ENCODE results near the gene ADIPOR1.
"Not testable (repeated sequence)": the region's sequence is repeated elsewhere in the genome, so short reads cannot be mapped to it uniquely, and the experiment has no call there.

Gene ADIPOR1

DNA sequence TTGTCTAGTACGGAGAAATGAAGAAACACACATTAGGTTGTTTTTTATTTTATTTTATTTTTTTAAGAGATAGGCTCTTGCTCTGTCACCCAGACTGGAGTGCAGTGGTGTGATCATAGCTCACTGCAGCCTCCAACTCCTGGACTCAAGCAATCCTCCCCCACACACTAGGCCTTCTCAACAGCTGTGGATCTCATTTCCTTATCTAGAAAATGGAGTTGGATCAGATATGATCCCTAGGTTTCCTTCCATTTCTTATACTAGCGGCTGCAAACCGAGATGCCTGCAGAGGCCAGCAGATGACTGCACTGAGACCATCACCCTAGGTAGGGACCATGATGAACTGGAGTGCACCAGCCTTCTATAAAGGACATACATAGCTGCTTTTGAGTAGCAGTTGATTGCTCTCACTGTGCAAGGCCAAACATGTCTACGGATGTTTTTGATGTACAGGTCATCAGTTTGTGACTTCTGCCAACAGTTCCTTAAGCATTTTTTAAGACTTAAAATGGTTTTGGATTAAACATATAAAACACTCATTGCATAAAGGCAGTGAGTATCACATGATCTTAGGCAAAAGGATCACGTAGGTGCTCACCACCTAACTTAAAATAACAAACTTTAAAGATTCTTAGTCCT, 19.7 kb downstream of the ADIPOR1 start:
- FAIRE-seq (no peak), DNase-seq (ENCODE audit: low spot score) (no peak)

DNA sequence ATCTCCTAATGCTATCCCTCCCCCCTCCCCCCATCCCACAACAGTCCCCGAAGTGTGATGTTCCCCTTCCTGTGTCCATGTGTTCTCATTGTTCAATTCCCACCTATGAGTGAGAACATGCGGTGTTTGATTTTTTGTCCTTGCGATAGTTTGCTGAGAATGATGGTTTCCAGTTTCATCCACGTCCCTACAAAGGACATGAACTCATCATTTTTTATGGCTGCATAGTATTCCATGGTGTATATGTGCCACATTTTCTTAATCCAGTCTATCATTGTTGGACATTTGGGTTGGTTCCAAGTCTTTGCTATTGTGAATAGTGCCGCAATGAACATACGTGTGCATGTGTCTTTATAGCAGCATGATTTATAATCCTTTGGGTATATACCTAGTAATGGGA, 21.7 kb downstream of the ADIPOR1 start:
- not testable (repeated sequence) for FAIRE-seq; DNase-seq (ENCODE audit: low spot score)

DNA sequence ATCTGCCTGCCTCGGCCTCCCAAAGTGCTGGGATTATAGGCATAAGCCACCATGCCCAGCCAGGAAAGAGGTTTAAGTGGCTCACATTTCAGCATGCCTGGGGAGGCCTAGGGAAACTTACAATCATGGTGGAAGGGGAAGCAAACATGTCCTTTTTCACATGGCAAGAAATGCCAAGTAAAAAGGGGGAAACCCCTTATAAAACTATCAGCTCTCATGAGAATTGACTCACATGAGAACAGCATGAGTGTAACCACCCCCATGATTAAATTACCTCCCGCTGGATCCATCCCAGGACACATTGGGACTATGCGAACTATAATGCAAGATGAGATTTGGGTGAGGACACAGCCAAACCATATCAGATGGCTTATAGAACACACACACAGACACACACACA, 22.3 kb downstream of the ADIPOR1 start:
- DNase-seq (ENCODE audit: low spot score): no peak
- FAIRE-seq: no peak

DNA sequence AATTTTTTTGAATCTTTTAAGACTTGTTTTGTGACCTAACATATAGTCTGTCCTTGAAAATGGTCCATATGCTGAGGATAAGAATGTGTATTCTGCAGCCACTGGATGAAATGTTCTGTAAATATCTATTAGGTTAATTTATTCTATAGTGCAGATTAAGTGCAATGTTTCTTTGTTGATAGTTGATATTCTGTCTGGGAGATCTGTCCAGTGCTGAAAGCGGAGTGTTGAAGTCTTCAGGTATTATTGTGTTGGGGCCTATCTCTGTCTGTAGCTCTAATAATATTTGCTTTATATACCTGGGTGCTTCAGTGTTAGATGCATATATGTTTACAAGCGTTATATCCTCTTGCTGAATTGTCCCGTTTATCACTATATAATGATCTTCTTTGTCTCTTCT, 23.4 kb downstream of the ADIPOR1 start:
- FAIRE-seq (no peak), DNase-seq (ENCODE audit: low spot score) (no peak)

DNA sequence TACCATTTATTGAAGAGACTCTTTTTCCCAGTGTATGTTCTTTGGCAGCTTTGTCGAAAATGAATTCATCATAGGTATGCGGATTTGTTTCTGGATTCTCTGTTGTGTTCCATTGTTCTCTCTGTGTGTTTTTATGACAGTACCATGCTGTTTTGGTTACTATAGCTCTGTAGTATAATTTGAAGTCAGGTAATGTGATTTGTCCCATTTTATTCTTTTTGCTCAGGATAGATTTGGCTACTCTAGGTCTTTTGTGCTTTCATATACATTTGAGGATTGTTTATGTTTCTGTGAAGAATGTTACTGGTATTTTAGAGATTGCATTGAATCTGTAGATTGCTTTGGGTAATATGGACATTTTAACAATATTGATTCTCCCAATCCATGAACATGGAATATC, 25.6 kb downstream of the ADIPOR1 start:
- no peak for DNase-seq (ENCODE audit: low spot score)
- FAIRE-seq: no peak

DNA sequence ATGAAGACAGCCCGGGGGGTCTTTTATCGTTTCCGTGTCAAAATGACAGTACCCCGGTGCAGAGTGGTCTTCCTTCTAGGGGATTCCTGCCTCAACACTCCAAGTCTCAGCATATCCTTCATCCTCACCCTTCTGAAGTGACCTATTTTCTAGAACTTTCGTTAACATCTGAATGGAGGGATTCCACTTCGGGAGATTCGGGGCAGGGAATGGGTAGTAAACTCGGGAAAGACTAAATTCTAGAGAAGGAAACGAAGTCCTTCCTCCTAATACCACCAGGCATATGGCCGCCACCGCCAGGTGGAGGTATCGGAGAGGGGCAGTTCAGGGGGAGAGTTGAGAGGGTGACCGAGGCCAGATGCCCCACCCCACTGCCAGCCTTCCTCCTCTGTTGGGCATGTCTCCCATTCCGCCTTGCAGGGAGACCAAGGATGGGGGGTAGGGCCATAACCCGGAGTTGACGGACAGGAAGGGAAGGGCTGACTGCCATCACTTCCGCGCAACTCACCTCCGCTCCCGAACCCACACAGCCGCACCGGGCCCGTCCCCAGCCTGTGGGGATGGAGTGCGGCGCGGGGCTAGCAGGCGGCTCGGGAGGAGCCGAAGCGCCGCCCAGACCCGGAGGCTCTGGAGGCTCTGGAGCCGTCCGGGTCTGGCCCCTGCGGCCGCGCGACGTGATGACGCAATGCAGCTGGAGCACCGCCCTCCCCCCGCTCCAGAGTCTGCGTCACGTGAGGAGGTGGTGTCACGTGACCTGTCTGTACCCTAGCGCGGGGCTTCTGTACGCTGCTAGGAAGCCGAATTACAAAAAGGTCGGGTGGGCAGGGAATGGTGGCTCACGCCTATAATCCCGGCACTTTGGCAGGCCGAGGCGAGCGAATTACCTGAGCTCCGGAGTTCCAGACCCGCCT, 31.3 kb downstream of the ADIPOR1 start, which contains the start of gene KLHL12:
TSS of gene KLHL12 (minus strand) at position 654 of the 911 bp plus-strand sequence. CDS start 2,072 bp downstream, outside the sequence.
- DNase-seq (ENCODE audit: low spot score) (peak; percentile 93), FAIRE-seq (peak; percentile 50)

DNA sequence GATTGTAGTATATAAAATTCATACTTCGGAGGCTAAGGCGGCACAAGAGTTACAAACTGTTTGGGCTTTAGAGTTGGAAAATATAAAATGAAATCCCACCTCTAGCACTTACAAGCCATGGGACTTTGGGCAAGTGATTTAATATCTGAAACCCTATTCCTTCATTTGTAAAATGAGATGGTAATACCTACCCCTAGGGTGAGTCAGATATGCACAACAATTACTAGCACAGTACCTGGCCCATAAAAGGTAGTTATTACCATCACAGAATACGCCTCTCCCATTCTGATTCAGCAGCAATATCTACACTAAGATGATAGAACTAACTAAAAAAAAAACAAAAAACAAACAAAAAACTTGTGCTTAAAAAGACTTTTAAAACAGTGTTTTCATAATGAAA, 34.6 kb downstream of the ADIPOR1 start:
- FAIRE-seq: no peak
- no peak for DNase-seq (ENCODE audit: low spot score)

DNA sequence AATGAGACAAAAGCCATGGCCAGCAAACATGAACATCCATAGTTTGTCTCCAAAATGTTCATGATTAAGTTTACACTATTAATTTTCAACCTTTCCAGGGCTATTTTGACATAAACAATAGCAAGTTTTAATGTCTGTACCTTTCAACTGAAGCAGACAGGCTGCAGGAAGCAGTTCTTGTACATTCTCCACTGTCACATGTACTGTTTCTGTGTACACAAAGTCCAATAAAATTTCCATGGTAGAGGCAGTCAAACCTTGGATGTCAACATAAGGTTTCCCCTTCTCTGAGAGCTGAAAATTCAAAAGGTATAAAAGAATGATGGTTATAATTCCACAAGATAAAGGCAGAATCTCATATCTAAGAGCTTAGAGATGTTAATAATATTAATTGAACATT, 38.5 kb downstream of the ADIPOR1 start:
- DNase-seq (ENCODE audit: low spot score) (no peak), FAIRE-seq (no peak)

DNA sequence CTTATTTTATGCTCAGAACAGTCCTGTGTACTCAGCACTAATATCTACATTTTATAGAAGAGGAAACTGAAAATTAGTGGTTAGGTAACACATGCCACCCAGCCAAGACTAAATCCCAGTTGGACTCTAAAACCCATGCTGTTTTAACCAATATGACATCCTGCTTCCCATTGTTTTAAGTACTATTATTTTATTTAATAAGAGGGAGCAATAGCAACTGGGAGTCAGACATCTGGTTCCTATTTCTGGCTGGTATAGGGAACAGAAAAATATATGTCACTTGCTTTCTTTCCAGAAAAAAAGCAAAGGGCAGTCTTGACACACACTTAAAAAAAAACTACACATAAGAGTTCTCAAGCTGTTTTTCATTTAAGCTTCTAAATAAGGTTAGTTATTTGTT, 43.0 kb downstream of the ADIPOR1 start:
- FAIRE-seq (no peak), DNase-seq (ENCODE audit: low spot score) (no peak)

DNA sequence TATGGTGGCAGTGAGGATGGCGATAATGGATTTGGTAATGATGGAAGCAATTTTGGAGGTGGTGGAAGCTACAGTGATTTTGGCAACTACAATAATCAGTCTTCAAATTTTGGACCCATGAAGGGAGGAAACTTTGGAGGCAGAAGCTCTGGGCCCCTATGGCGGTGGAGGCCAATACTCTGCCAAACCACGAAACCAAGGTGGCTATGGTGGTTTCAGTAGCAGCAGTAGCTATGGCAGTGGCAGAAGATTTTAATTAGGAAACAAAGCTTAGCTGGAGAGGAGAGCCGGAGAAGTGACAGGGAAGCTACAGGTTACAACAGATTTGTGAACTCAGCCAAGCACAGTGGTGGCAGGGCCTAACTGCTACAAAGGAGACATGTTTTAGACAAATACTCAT, 45.6 kb downstream of the ADIPOR1 start:
- FAIRE-seq; DNase-seq (ENCODE audit: low spot score): not testable (repeated sequence)

DNA sequence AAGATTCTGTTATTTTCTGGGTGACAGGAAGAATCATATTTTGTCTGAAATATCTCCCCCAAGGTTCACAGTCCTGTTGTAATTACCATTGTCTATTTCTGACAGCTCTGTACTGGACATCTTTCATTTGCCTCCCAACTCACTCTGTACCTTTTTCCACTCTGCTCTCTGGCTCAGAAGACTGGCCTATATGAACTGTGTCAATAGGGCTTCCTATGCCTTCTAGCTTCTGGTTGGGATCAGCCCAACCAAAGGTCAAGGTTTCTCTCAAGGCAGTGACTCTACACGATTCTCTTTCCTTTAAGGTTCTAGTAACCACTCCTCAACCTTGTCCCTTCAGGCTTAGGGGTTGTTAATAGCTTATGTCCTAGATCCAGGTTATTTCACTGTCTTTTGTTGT, 48.6 kb downstream of the ADIPOR1 start:
- no peak for DNase-seq (ENCODE audit: low spot score)
- no peak for FAIRE-seq

DNA sequence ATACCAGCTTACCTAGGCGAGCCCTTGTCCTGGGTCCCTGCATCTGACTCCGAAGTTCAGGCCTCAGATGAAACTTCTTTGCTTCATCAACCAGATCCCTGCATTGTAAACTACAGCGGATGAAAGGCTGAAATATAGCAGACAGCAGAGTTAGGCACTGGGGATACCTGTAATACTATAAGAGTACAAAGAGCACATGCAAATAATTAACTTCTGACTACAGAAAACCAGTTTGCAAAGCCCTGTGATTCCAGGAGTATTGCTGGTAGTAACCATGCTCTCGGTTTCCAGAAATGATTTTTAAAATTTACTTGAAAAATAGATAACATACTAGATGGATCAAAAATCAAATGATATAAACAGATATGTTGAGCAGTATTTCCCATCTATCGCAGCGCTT, 49.1 kb downstream of the ADIPOR1 start:
- FAIRE-seq (no peak), DNase-seq (ENCODE audit: low spot score) (no peak)

DNA sequence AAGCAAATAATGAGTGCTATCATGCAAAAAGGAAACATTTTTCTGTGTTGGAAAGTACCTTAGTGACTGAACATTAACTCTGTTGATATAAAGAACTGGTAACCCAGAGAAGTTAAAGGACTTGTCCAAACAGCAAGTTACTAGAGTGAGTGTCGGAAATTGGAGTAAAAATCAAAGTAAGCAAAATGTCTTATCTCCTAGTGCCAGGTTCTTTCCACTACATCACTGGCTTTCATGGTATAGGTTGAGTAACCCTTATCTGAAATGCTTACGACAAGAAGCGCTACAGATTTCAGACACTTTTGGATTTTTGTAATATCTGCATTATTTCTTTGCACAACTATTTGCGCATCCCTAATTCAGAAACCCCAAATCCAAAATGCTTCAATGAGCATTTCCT, 52.8 kb downstream of the ADIPOR1 start:
- DNase-seq (ENCODE audit: low spot score) (no peak), FAIRE-seq (no peak)

DNA sequence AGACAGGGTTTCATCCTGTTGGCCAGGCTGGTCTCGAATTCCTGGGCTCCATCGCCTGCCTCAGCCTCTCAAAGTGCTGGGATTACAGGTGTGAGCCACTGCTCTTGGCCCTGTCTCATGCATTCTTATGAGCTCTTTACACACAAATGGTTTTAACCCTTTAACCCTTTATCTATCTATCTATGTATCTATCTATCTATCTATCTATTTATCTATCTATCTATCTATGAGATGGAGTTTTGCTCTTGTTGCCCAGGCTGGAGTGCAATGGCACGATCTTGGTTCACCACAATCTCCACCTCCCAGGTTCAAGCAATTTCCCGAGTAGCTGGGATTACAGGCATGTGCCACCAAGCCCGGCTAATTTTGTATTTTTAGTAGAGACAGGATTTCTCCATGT, 54.3 kb downstream of the ADIPOR1 start:
- FAIRE-seq; DNase-seq (ENCODE audit: low spot score): not testable (repeated sequence)

DNA sequence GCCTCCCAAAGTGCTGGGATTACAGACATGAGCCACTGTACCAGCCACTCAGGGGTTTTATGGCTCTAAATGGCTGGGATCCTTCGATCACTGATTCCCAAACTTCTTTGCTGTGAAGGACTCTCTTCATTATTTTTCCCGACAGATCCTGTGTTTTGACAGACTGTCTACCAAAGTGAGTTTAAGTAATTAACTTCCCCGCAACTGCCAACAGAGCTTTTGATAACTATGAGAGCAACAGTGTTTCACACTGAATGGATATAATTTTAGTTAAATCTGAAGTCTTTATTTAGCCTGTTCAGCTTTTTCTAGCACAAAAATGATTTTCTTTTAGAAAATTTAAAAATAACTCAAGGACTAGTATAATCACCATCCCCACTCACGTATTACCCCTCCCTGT, 56.6 kb downstream of the ADIPOR1 start:
- DNase-seq (ENCODE audit: low spot score) (no peak), FAIRE-seq (no peak)

DNA sequence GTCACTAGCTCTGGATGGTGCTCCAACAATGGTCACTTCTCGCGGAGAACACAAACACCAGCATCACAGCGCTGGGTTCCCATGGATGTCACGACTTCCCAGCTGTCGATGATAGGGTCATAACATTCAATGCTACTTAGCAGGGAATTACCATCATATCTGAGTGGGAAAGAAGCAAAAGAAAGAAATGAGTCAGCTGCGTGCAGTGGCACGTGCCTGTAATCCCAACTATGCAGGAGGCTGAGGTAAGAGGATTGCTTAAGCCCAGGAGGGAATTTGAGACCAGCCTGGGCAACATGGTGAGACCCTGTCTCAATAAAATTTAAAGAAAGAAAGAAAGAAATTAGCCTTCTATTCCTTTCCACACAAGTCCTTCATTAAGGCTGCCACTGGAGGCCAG, 65.6 kb downstream of the ADIPOR1 start:
- no peak for FAIRE-seq

More for the DNA sequence above, 65.6 kb downstream of the ADIPOR1 start:
- DNase-seq (ENCODE audit: low spot score): no peak
